Measurements from ENCODE around the gene CTPS2.
"Not testable (repeated sequence)": the region's sequence is repeated elsewhere in the genome, so short reads cannot be mapped to it uniquely, and the experiment has no call there.

The CTPS2 gene

GRCh38 chrX:16730450-16730849 lies 18.0 kb upstream of the CTPS2 start:
- no peak overlapping the region for H3K9ac ChIP-seq (ENCODE audit: low read length)
- no peak overlapping the region for H2AK5ac ChIP-seq (ENCODE audit: low read length, severe bottlenecking)
- H3K23ac ChIP-seq (ENCODE audit: low read length in 2 of 2): no peak overlapping the region
- no peak overlapping the region for H2AFZ ChIP-seq (ENCODE audit: low read depth, low read length)
- no peak for DNase-seq
- H3K79me1 ChIP-seq (replicated peaks; ENCODE audit: low read length, poor library complexity, severe bottlenecking): no peaks in the 10 kb centered on the region
- no peak overlapping the region for H3K4me2 ChIP-seq (ENCODE audit: low read length, poor library complexity, severe bottlenecking)
- WGBS: 97% methylated on average over 1 of the region's 1 CpG
- no peaks in the 10 kb centered on the region for H3K4me1 ChIP-seq (ENCODE audit: control insufficient read depth, insufficient read depth, low read depth, low read length)
- H2BK12ac ChIP-seq (ENCODE audit: low read length in 2 of 2): no peak overlapping the region
- peaks cover 0 to 13% of the 10 kb centered on the region in 2 experiments for H3K36me3 ChIP-seq (ENCODE audit: control insufficient read depth in 1 of 2, insufficient read depth in 2 of 2, low read depth in 1 of 2, low read length in 2 of 2)
- no peak overlapping the region for H2BK120ac ChIP-seq (ENCODE audit: low read depth, low read length)
- H4K91ac ChIP-seq (ENCODE audit: low read length): no peak overlapping the region
- H3K27me3 ChIP-seq (ENCODE audit: control insufficient read depth in 1 of 2, insufficient read depth in 1 of 2, low read length in 2 of 2): no peaks in the 10 kb centered on the region
- no peak overlapping the region for H3K4me3 ChIP-seq (ENCODE audit: insufficient read depth in 1 of 2, low read depth in 1 of 2, low read length in 2 of 2)
- H2BK15ac ChIP-seq (ENCODE audit: low read depth, poor library complexity, severe bottlenecking): no peak overlapping the region
- H3K27ac ChIP-seq (ENCODE audit: low read length, poor library complexity, severe bottlenecking): no peak overlapping the region
- H3K9me3 ChIP-seq (ENCODE audit: control insufficient read depth, low read length): no peaks in the 10 kb centered on the region
- H3K18ac ChIP-seq (ENCODE audit: low read depth in 1 of 2, low read length in 2 of 2): no peak overlapping the region
- H2BK5ac ChIP-seq (ENCODE audit: low read depth, low read length, poor library complexity, severe bottlenecking): no peak overlapping the region
- no peak overlapping the region for H3K14ac ChIP-seq (ENCODE audit: low read length in 2 of 2)
- H4K8ac ChIP-seq (ENCODE audit: low read length): no peak overlapping the region
- H3K4ac ChIP-seq (ENCODE audit: low read depth in 1 of 2, low read length in 2 of 2): no peak overlapping the region

- Histone ChIP-seq H2BK15ac (ENCODE audit: low read depth, poor library complexity, severe bottlenecking) (no peak overlapping the region), H3K4me3 (ENCODE audit: insufficient read depth in 1 of 2, low read depth in 1 of 2, low read length in 2 of 2) (no peak overlapping the region), H3K79me1 (replicated peaks; ENCODE audit: low read length, poor library complexity, severe bottlenecking) (no peaks in the 10 kb centered on the region), H3K9me3 (ENCODE audit: control insufficient read depth, low read length) (no peaks in the 10 kb centered on the region), H4K91ac (ENCODE audit: low read length) (no peak overlapping the region), H3K4ac (ENCODE audit: low read depth in 1 of 2, low read length in 2 of 2) (no peak overlapping the region), H4K8ac (ENCODE audit: low read length) (no peak overlapping the region), H3K9ac (ENCODE audit: low read length) (no peak overlapping the region), H2AK5ac (ENCODE audit: low read length, severe bottlenecking) (no peak overlapping the region), H3K14ac (ENCODE audit: low read length in 2 of 2) (no peak overlapping the region), H3K23ac (ENCODE audit: low read length in 2 of 2) (no peak overlapping the region), H3K36me3 (ENCODE audit: control insufficient read depth in 1 of 2, insufficient read depth in 2 of 2, low read depth in 1 of 2, low read length in 2 of 2) (peaks cover 0 to 10% of the 10 kb centered on the region in 2 experiments), H3K27ac (ENCODE audit: low read length, poor library complexity, severe bottlenecking) (no peak overlapping the region), H3K27me3 (ENCODE audit: control insufficient read depth in 1 of 2, insufficient read depth in 1 of 2, low read length in 2 of 2) (no peaks in the 10 kb centered on the region), H2BK5ac (ENCODE audit: low read depth, low read length, poor library complexity, severe bottlenecking) (no peak overlapping the region), H3K4me1 (ENCODE audit: control insufficient read depth, insufficient read depth, low read depth, low read length) (no peaks in the 10 kb centered on the region), H2AFZ (ENCODE audit: low read depth, low read length) (no peak overlapping the region), H2BK12ac (ENCODE audit: low read length in 2 of 2) (no peak overlapping the region), H3K4me2 (ENCODE audit: low read length, poor library complexity, severe bottlenecking) (no peak overlapping the region), H2BK120ac (ENCODE audit: low read depth, low read length) (no peak overlapping the region), H3K18ac (ENCODE audit: low read depth in 1 of 2, low read length in 2 of 2) (no peak overlapping the region)
- no peak for DNase-seq
These were observed 15.2 kb upstream of the CTPS2 start for GRCh38 chrX:16727637-16728036.

- not testable (repeated sequence) for H2BK5ac ChIP-seq (ENCODE audit: low read depth, low read length, poor library complexity, severe bottlenecking)
- WGBS: 100% methylated on average over 3 of the region's 5 CpGs
These were observed 14.0 kb upstream of the CTPS2 start for GRCh38 chrX:16726347-16726988.

GRCh38 chrX:16725072-16725471 lies 12.6 kb upstream of the CTPS2 start:
- H3K18ac ChIP-seq (ENCODE audit: low read depth in 1 of 2, low read length in 2 of 2): no peak overlapping the region
- H3K23ac ChIP-seq (ENCODE audit: low read length in 2 of 2): no peak overlapping the region
- H3K9ac ChIP-seq (ENCODE audit: low read length): no peak overlapping the region
- no peak overlapping the region for H3K4ac ChIP-seq (ENCODE audit: low read depth in 1 of 2, low read length in 2 of 2)
- no peak overlapping the region for H3K4me2 ChIP-seq (ENCODE audit: low read length, poor library complexity, severe bottlenecking)
- H2BK120ac ChIP-seq (ENCODE audit: low read depth, low read length): no peak overlapping the region
- DNase-seq: no peak
- H3K4me3 ChIP-seq (ENCODE audit: insufficient read depth in 1 of 2, low read depth in 1 of 2, low read length in 2 of 2): no peak overlapping the region
- H4K8ac ChIP-seq (ENCODE audit: low read length): no peak overlapping the region
- no peak overlapping the region for H4K91ac ChIP-seq (ENCODE audit: low read length)
- H2BK5ac ChIP-seq (ENCODE audit: low read depth, low read length, poor library complexity, severe bottlenecking): no peak overlapping the region
- H3K27me3 ChIP-seq (ENCODE audit: control insufficient read depth in 1 of 2, insufficient read depth in 1 of 2, low read length in 2 of 2): no peaks in the 10 kb centered on the region
- H3K36me3 ChIP-seq (ENCODE audit: control insufficient read depth in 1 of 2, insufficient read depth in 2 of 2, low read depth in 1 of 2, low read length in 2 of 2): peaks cover 0 to 8% of the 10 kb centered on the region in 2 experiments
- no peak overlapping the region for H2AFZ ChIP-seq (ENCODE audit: low read depth, low read length)
- peaks cover 4% of the 10 kb centered on the region for H3K4me1 ChIP-seq (ENCODE audit: control insufficient read depth, insufficient read depth, low read depth, low read length)
- no peak overlapping the region for H2BK15ac ChIP-seq (ENCODE audit: low read depth, poor library complexity, severe bottlenecking)
- H3K27ac ChIP-seq (ENCODE audit: low read length, poor library complexity, severe bottlenecking): no peak overlapping the region
- no peak overlapping the region for H2AK5ac ChIP-seq (ENCODE audit: low read length, severe bottlenecking)
- no peaks in the 10 kb centered on the region for H3K79me1 ChIP-seq (replicated peaks; ENCODE audit: low read length, poor library complexity, severe bottlenecking)
- H3K14ac ChIP-seq (ENCODE audit: low read length in 2 of 2): no peak overlapping the region
- 96% methylated on average over 7 of the region's 7 CpGs for WGBS
- H2BK12ac ChIP-seq (ENCODE audit: low read length in 2 of 2): no peak overlapping the region
- H3K9me3 ChIP-seq (ENCODE audit: control insufficient read depth, low read length): no peaks in the 10 kb centered on the region

More at GRCh38 chrX:16726347-16726988, 14.0 kb upstream of the CTPS2 start:
- H3K18ac ChIP-seq (ENCODE audit: low read depth in 1 of 2, low read length in 2 of 2); H3K4me2 ChIP-seq (ENCODE audit: low read length, poor library complexity, severe bottlenecking); H4K8ac ChIP-seq (ENCODE audit: low read length); H2BK12ac ChIP-seq (ENCODE audit: low read length in 2 of 2); H3K23ac ChIP-seq (ENCODE audit: low read length in 2 of 2); H3K14ac ChIP-seq (ENCODE audit: low read length in 2 of 2); H3K27ac ChIP-seq (ENCODE audit: low read length, poor library complexity, severe bottlenecking); H2BK15ac ChIP-seq (ENCODE audit: low read depth, poor library complexity, severe bottlenecking); H3K4ac ChIP-seq (ENCODE audit: low read depth in 1 of 2, low read length in 2 of 2); H2AFZ ChIP-seq (ENCODE audit: low read depth, low read length); H2BK120ac ChIP-seq (ENCODE audit: low read depth, low read length); DNase-seq; H3K36me3 ChIP-seq (ENCODE audit: control insufficient read depth in 1 of 2, insufficient read depth in 2 of 2, low read depth in 1 of 2, low read length in 2 of 2); H2AK5ac ChIP-seq (ENCODE audit: low read length, severe bottlenecking); H4K91ac ChIP-seq (ENCODE audit: low read length); H3K27me3 ChIP-seq (ENCODE audit: control insufficient read depth in 1 of 2, insufficient read depth in 1 of 2, low read length in 2 of 2); H3K4me3 ChIP-seq (ENCODE audit: insufficient read depth in 1 of 2, low read depth in 1 of 2, low read length in 2 of 2); H3K9ac ChIP-seq (ENCODE audit: low read length); H3K9me3 ChIP-seq (ENCODE audit: control insufficient read depth, low read length); H3K79me1 ChIP-seq (replicated peaks; ENCODE audit: low read length, poor library complexity, severe bottlenecking); H3K4me1 ChIP-seq (ENCODE audit: control insufficient read depth, insufficient read depth, low read depth, low read length): not testable (repeated sequence)
